Mucosa of stomach (tissue), 1 donor: ENCODE measurements around the gene BRPF3.

Source experiments
- H3K27me3 ChIP-seq: one replicate; pipeline ENCODE4 v1.7.0; 2013; ENCODE audit warnings: mild to moderate bottlenecking, low read length; ENCODE audit not compliant: control insufficient read depth, insufficient read depth
- H3K36me3 ChIP-seq: one replicate; pipeline ENCODE4 v1.7.0; 2013; ENCODE audit warnings: low read length; ENCODE audit not compliant: control insufficient read depth, insufficient read depth
- H3K4me1 ChIP-seq: one replicate; pipeline ENCODE4 v1.7.0; 2013; ENCODE audit warnings: mild to moderate bottlenecking, low read length; ENCODE audit not compliant: control insufficient read depth, insufficient read depth
- H3K4me3 ChIP-seq: one replicate; pipeline ENCODE4 v1.7.0; 2013; ENCODE audit warnings: low read length
- H3K9ac ChIP-seq: one replicate; pipeline ENCODE4 v1.7.0; 2013; ENCODE audit warnings: mild to moderate bottlenecking, low read length, moderate library complexity
- H3K9me3 ChIP-seq: one replicate; pipeline ENCODE4 v1.7.0; 2013; ENCODE audit warnings: mild to moderate bottlenecking, low read length, moderate library complexity; ENCODE audit not compliant: control insufficient read depth
- donor health status: Pancreatic carcinoma.

The BRPF3 gene

DNA sequence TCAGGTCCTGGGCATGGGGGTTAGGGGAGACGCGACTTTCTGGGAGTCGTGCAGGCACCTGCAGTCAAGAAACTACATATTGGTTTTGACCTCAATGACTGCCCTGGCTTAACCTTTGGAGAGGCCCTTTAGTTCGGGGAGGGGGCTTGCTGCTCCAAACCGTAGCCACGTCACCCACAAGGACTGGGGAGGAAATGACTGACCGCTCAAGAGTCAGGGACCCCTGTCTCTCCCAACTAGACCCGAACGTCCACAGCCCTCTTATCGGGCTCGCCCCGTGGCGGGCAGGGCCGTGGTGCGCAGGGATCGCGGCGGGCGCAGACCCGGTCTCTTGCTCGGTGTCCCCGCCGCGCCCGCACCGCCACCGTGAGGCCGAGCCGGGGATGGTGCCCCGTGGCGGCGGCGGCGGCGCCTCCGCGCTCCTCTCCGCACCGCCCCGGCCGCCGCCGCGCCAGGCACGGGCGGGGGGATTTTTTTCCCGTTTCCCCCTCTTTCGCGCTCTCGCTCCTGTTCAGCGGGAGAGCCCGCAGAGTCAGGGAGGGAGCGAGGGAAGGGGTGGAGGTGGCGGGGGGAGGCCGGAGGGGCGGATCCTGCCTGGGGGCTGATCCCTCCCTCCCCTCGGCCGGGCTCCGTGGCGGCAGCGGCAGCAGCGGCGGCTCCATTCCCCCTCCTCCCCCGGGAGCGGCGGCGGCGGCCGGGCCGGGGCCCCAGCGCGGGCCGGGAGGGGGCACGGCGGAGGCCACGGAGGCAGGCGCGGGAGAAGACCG, at the start of gene BRPF3:
BRPF3 (plus strand) TSS at position 632 of the 767 bp plus-strand sequence. CDS start 3,579 bp downstream, outside the sequence.
- peaks cover 7% of the 10 kb centered on the region for H3K36me3 ChIP-seq
- H3K9ac ChIP-seq: peak within 1 kb of the TSS; percentile 79
- no peaks in the 10 kb centered on the region for H3K27me3 ChIP-seq

DNA sequence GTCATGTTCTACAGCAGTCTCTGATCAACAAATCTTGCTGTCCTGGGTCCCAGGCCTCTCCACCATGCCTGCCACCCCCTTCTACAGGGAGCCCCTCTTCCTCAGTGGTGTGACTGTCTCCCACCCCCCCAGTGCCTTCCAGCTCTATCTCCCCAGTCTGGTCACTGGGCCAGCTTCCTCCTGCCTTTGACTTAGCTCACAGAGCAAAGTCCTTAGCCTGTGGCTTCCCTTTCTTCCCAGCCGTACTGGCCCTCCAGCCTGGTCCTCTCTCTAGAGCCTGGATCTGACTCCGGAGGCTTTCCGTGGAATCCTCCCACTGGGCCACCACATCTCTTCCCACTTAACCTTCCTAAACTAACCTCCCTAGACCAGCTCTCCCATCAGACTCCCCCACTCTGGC, 49.2 kb upstream of the BRPF3 start:
- H3K9me3 ChIP-seq: no peaks in the 10 kb centered on the region
- no peak overlapping the region for H3K9ac ChIP-seq
- H3K4me3 ChIP-seq: no peak overlapping the region
- H3K4me1 ChIP-seq: no peaks in the 10 kb centered on the region
- H3K27me3 ChIP-seq: no peaks in the 10 kb centered on the region
- H3K36me3 ChIP-seq: no peaks in the 10 kb centered on the region

More for the DNA sequence above, at the start of gene BRPF3:
- peaks cover 15% of the 10 kb centered on the region for H3K4me1 ChIP-seq
- peak within 1 kb of the TSS; percentile 54 for H3K4me3 ChIP-seq
- H3K9me3 ChIP-seq: no peaks in the 10 kb centered on the region

DNA sequence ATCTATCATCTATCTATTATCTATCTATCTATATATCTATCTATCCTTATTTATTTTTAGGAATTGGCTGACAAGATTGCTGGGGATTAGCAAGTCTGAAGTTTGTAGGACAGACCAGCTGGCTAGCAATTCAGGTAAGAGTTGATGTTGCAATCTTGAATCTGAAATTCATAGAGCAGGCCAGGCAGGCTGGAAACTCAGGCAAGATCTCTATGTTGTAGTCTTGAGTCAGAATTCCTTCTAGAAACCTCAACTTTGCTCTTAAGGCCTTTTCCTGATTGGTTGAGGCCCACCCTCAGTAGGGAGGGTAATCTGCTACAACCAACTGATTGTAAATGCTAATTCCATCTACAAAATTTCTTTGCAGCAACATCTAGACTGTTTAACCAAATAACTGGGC, 47.1 kb upstream of the BRPF3 start:
- Histone ChIP-seq H3K36me3 (no peaks in the 10 kb centered on the region), H3K9me3 (no peaks in the 10 kb centered on the region), H3K27me3 (no peaks in the 10 kb centered on the region), H3K9ac (no peak overlapping the region), H3K4me1 (no peaks in the 10 kb centered on the region), H3K4me3 (no peak overlapping the region)

DNA sequence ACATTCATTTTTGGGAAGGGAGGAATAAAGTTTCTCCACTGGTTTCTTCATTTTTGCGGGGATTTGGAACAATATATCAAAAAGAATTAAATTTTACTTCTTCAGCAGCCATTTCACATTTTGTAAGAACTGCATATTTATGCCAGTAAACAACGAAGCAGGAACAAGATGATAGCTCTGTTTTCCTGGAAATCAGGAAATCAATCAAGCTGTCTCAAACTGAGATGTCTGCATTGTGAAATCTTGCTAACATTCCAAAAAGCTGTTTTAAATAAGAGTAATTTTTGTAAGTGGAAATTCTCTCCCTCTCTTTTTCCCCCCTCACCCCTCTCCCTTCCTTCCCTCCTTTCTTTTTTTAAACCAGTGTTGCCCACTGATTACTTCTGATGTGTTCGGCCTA, 46.3 kb upstream of the BRPF3 start:
- Histone ChIP-seq H3K27me3 (no peaks in the 10 kb centered on the region), H3K9me3 (no peaks in the 10 kb centered on the region), H3K4me1 (no peaks in the 10 kb centered on the region), H3K4me3 (no peak overlapping the region), H3K9ac (no peak overlapping the region), H3K36me3 (no peaks in the 10 kb centered on the region)

DNA sequence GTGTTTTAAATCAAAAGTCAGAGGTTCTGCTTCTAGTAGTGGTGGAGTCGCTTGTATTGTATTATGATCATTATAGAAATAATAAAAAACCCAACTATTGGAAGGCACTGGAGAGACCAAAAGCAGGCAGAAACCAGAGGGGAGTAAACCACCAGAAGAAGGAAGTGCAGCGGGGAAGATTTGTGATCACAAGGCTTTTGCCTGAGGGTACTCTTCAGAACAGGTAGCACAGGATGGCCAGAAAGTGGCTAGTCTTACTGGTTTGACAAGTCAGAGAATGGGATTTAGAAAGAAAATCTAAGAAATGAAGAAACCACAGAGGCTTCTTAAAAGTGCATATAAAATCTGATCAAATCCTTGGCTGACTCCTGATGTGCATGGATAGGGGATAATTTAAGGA, 42.3 kb upstream of the BRPF3 start:
- Histone ChIP-seq H3K4me3 (no peak overlapping the region), H3K9ac (no peak overlapping the region), H3K4me1 (no peaks in the 10 kb centered on the region)

DNA sequence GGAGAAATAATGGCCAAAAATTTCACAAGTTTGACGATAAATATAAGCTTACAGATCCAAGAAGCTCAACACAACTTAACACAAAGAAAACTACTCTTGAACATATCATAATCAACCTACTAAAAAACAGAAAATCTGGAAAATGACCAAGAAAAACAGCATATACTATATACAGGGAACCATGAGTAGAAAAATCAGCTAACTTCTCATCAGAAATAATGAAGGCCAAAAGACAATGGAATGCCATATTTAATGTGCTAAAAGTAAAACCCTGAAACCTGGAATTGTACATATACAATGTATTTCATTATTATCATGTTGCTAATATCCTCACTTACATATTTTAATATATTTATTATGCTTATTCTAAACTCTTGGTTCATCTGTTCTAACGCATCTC, 40.9 kb upstream of the BRPF3 start:
- Histone ChIP-seq H3K36me3 (no peaks in the 10 kb centered on the region), H3K9me3 (peaks cover 5% of the 10 kb centered on the region), H3K4me3 (no peak overlapping the region), H3K4me1 (no peaks in the 10 kb centered on the region), H3K9ac (no peak overlapping the region), H3K27me3 (no peaks in the 10 kb centered on the region)

More for the DNA sequence above, 42.3 kb upstream of the BRPF3 start:
- H3K27me3 ChIP-seq: no peaks in the 10 kb centered on the region
- no peaks in the 10 kb centered on the region for H3K9me3 ChIP-seq
- no peaks in the 10 kb centered on the region for H3K36me3 ChIP-seq

DNA sequence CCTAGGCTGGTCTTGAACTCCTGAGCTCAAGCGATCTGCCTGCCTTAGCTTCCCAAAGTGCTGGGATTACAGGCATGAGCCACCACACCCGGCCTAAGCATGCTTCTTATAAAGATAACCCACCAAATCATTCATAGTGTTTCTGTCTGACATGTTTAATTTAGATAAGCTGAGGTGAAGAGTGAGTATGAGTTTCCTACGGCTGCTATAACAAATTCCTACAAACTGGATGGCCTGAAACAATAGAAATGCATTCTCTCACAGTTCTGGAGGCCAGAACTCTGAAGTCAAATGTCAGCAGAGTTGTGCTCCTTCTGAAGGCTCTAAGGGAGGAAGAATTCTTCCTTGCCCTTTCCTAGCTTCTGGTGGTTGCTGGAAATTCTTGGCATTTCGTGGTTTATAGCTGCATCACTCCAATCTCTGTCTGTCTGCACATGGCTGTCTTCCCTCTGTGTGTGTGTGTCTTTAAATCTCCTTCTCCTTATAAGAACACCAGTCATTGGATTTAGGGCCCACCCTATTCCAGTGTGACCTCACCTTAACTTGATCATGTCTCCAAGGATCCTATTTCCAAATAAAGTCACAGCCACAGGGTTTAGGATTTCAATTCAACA, 36.3 kb upstream of the BRPF3 start:
- no peaks in the 10 kb centered on the region for H3K27me3 ChIP-seq
- no peak overlapping the region for H3K9ac ChIP-seq
- H3K9me3 ChIP-seq: peaks cover 5% of the 10 kb centered on the region
- H3K36me3 ChIP-seq: no peaks in the 10 kb centered on the region
- H3K4me1 ChIP-seq: no peaks in the 10 kb centered on the region
- H3K4me3 ChIP-seq: no peak overlapping the region

DNA sequence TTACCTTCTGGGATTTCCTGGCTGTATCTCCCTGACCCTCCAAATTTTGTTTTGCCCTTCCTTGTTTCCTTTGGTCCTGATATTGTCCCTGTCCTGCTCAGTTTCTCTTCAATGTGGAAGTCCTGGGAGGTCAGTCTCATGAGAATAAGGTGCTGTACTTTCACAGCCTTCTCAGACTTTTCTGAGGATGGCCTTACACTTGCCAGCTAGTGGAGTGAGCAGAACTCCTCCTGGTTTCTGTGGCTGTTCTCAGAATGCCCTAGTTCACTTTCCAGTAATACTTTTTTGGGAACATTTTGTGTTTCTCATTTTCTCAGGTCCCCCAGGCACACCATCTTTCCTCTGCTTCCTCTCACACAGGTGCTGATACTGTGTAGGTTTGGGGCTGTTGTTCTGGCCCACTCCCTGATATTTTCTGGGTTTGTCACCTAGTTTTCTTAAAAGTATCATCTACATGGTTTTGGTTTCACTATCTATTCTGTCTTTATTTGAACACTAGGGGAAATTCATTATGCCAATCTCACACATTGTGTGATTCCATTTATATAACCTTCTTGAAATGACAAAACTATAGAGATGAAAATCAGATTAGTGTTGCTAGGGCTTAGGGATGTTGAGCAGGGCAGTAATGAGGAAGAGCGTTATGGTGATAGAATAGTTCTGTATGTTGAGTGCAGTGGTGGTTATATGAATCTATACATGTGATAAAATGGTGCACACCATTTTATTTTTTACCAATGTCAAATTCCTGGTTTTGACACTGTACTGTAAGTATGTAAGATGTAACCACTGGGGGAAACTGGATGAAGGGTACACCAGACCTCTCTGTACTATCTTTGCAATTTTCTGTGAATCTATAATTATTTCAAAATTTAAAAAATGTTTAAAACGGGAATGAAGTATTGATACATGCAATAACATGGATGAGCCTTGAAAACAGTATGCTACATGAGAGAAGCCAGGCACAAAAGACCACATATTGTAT, 27.2 kb upstream of the BRPF3 start:
- H3K9me3 ChIP-seq: no peaks in the 10 kb centered on the region
- no peak overlapping the region for H3K4me3 ChIP-seq
- no peaks in the 10 kb centered on the region for H3K27me3 ChIP-seq
- no peaks in the 10 kb centered on the region for H3K4me1 ChIP-seq
- H3K9ac ChIP-seq: no peak overlapping the region
- H3K36me3 ChIP-seq: no peaks in the 10 kb centered on the region

DNA sequence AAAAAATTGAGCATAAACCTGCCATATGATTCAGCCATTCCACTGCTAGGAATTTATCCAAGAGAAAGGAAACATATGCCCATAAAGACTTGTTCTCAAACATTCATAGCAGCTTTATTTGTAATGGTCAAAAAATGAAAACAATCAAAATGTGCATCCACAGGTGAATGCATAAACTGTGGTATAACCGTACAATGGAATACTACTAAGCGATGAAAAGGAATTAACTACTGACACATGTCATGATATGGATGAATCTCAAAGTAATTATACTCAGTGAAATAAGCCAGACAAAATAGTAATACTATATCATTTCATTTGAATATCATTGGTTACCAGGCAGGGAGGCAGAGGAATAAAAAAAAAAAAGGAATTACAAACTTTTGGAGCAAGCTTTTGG, 25.8 kb upstream of the BRPF3 start:
- Histone ChIP-seq H3K4me1 (no peaks in the 10 kb centered on the region), H3K27me3 (no peaks in the 10 kb centered on the region), H3K4me3 (no peak overlapping the region), H3K9me3 (no peaks in the 10 kb centered on the region), H3K9ac (no peak overlapping the region), H3K36me3 (no peaks in the 10 kb centered on the region)

DNA sequence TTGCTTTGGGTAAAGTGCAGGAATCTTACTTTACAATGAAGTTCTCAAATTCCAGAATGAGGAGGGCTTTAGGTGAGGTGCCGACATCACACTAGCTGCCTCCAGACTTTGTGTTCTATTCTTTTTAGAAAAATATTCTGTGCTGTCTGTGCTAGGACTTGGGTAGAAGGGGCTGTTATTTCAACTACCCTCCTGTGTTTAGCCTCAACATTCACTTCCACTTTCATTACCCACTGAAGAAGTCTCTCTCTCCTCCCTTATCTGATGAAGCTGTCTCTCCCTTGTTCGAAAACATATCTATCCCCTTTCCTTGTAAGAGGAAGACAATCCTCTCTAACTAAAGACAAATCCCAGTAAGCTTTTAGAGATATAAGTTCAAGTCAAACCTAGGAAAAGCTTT, 25.0 kb upstream of the BRPF3 start:
- Histone ChIP-seq H3K9me3 (no peaks in the 10 kb centered on the region), H3K36me3 (no peaks in the 10 kb centered on the region), H3K9ac (no peak overlapping the region), H3K27me3 (no peaks in the 10 kb centered on the region), H3K4me3 (no peak overlapping the region), H3K4me1 (no peaks in the 10 kb centered on the region)

DNA sequence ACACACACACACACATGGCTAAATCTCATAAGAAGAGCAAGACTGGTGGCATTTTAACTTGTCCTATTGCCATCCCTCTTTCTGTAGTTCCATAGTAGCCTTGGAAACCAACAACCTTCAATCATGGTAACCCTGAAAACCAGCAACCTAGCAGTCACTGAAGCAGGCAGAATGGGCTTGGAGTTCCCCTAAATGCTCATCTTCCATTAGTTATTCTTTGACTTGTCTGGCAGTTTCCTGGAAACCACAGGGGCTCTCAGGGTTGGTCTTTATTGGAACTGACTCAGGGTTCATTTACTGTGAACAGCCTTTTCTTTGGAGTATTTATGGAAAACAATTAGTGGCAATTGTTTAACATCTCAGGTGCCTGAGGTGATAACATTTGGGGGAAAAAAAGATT, 19.4 kb upstream of the BRPF3 start:
- Histone ChIP-seq H3K9me3 (no peaks in the 10 kb centered on the region), H3K4me3 (no peak overlapping the region), H3K27me3 (no peaks in the 10 kb centered on the region), H3K4me1 (no peaks in the 10 kb centered on the region), H3K36me3 (no peaks in the 10 kb centered on the region), H3K9ac (no peak overlapping the region)

DNA sequence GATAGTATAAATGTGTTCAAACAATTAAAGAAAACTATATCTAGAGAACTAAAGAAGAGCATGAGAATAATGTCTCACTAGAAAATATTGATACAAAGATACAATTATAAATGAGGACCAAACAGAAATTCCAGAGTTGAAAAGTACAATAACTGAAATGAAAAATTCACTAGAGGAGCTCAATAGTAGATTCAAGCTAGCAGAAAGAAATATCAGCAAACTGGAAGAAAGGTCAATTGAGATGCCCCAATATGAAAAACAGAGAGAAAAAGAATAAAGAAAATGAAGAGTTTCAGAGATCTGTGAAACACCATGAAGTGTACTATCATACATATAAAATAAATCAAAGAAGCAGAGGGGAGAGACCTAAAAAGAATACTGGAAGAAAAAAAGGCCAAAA, 18.0 kb upstream of the BRPF3 start:
- Histone ChIP-seq H3K27me3 (no peaks in the 10 kb centered on the region), H3K4me3 (no peak overlapping the region), H3K9ac (no peak overlapping the region), H3K4me1 (no peaks in the 10 kb centered on the region), H3K36me3 (no peaks in the 10 kb centered on the region), H3K9me3 (no peaks in the 10 kb centered on the region)
